ENCODE results near the gene LY6G5C.

The LY6G5C gene

DNA sequence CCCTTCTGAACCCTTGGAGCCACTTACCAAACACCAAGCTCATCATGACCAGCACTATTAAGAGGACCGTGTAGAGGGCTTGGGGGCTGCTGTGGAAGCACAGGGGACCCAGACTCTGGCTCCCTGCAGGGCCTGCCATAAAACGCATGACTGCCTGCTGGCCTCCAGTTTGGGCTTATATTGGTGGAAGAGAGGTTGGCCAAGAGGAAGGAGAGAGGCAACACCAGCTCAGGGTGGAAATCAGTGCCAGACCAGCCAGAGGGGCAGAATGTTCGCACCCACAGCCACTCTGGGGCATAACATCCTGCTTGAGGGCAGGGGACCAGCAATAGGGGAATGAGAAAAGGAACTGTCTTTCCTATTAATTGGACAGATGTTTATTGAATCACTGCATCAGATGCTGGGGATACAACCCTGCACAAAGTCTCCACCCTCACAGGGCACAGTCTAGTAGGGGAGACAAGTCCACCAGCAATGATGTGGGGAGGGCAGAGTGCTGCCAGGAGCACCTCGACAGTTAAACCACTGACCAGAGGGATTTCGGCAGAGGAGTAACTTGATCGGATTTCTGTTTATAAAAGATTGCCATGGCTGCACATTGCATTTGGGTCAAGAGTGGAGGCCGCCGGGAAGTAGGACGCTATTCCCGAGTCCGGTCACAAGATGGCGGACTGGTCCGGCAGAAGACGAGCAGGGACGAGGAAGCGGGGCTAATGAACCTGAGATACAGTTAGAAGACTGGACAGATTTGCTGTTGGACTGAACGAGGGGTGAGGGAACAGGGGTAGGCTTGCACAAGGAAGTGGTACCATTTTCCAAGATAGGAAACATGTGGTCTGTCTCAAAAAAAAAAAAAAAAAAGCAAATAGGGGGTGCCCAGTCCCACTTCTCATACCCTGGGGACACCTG is at the start of gene LY6G5C:
Gene LY6G5C (minus strand): TSS at position 842 of the 909 bp plus-strand sequence. CDS start 694 bp downstream, at position 148.
- no peak for DNase-seq (ENCODE audit: low read depth in 2 of 2)

DNA sequence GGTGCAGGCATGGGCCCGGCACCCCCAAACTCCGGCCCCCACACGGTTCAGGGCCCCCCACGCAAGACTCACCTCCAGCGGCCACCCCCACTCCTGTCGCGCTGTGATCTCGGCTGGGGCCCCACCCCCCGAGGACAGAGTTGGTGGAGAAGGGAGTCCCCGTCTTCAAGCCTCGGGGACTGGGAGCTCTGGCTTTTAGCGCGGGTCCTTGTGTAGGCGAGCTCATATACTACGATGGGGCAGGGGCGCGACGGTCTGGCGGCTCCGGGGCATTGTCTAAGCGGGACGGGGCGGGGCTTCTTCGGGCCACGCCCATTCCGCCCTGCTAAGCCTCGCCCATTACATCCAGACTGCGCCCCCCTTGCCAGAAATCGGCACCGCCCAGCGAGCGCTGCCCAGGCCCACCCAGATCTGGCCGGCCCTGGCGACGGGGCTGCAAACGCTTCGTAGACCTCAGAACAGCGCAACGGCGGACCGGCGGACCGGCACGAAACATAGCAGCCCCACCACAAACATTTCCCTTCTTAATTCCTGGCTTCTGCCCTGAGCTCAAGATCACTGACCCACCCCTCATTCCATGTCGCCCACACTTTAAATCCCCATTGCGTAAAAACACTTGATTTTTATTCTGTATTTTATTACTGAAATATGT is 49.2 kb upstream of the LY6G5C start:
- peak; percentile 42 to 44 for DNase-seq (ENCODE audit: low read depth in 2 of 2)

DNA sequence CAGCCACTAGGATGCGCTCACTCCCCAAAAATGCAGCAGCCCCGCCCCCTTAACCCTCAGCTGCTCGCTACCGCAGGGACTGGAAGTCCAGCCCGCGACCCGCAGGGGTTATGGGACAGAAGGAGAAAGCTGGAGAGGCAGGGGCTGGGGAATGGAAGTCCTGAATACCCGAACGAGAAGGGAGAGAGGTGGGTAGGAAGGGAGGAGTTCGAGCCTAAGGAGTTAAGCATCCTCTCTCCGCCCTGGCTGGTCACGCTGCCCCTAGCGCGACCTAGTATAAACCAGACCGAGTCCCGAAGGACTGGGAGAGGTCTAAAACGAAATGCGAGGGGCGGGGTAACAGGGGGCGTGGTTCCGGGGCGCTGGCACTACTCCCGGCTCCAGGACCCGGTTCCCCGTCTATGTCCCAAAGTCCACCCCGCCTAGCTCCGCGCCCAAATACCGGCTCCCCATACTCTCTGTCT is 48.7 kb upstream of the LY6G5C start:
- peak; percentile 52 to 70 for DNase-seq (ENCODE audit: low read depth in 2 of 2)

GRCh38 chr6:31728767-31729514 is 48.1 kb upstream of the LY6G5C start, which contains the start of gene DDAH2:
Gene DDAH2, minus strand, starts transcription at chr6:31729299. Its CDS starts 138 bp downstream, at chr6:31729161.
- no peak for DNase-seq (ENCODE audit: low read depth in 2 of 2)

DNA sequence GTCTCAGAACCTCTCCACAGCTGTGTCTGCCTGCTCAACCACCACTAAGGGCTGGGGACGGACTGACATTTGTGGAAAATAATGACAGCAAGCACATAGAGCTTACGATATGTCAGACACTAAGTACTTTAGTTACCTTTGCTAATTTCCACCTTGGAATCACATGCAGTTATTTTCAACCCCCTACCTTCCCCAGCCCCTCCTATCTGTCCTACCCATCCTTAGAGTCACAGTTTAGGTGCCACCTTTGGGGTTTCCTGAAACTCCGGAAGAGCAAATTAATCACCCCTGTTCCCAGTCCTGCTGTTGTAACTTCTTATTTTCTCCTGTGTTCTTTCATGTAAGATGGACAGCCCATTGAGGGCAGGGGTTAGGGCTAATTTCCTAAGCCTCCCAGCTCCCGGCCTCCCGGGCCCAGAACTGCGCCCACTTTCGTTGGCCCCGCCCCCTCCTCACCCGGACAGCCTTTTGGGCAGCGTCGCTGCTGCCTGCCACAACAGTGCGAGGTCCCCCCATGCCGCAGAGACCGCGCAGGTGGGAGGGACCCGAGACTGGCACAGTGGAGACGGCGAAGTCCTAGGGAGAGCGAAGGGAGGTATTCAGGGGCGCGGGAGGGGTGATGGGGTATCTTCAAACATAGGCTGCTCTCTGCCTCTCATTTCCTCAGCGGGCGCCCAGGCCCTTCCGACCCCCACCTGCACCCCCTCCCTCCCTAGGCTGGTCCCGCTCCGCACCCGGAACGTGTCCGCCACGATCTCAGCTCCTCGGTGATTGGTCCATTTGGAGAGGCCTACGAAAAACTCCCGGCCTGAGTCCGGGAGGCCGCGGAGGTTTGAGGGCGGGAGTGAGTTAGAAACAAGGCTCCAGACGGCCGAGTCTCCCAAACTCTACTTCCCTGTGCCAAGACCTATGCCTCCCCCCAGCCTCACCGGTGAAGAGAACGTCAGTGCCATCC is 47.1 kb upstream of the LY6G5C start:
- no peak for DNase-seq (ENCODE audit: low read depth in 2 of 2)

DNA sequence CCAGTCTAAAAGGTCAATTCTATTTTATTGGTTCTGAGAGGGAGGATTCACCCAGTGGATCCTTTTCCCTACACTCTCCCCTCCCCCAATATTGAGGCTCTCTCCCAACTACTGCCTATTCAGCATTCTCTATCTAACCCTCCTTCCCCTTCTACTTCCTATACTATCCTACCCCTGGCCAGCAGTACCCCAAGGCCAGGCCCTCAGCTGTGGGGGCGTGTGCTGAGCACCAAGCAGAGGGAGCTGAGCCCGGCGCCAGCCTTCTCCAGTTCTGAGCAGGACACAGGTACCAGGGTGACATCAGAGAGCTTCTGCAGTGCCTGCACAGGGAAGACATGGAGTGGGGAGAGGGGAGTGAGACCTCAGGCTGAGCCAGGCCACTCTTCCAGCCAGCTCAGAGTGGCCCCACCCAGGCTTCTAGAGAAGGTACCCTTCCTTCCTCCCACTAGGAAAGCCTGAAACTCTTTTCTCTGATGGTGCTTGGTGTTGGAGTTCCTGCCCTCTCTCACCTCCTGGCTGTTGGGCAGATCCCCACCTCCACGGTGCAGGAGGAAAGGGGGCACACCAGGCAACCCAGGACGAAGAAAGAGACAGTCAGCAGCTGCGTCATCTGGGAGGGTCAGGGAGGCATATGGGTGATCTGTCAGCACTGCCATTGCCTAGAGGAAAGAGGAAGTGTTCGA is 46.3 kb upstream of the LY6G5C start:
- DNase-seq (ENCODE audit: low read depth in 2 of 2) = no peak

GRCh38 chr6:31725502-31726350 is 44.9 kb upstream of the LY6G5C start:
- DNase-seq (ENCODE audit: low read depth in 2 of 2) = no peak

DNA sequence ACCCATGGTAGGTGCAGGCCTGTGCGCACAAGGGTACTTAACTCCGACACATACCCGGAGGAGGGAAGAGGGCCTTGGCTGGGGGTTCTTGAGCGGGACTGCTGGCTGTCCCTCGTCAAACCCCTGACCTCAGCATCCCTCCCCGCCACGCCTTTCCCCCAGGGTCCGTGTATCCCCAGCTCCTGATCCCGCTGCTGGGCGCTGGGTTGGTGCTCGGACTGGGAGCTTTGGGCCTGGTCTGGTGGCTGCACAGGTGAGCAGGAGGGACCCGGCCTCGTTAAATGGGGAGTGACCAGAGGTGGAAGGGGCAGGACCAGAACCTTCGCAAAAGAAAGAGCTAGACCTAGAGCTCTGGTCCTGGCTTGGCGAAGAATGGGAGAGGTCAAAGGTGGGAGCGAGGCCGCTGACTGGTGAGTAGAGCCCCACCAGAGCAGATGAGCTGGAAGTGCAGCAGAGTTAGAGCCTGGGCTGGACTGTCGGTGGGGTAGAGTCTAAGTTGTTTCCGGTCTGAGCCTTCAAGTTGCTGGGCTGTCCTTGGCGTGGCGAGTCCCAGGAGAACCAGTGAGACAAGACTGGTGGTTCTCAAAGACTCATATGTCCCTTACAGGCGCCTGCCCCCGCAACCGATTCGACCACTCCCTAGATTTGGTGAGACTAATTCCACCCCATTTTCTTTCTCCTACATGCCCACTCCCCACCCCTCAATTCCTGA is 43.3 kb upstream of the LY6G5C start:
- no peak for DNase-seq (ENCODE audit: low read depth in 2 of 2)

- DNase-seq (ENCODE audit: low read depth in 2 of 2) = no peak
These were observed 42.5 kb upstream of the LY6G5C start, which contains the start of gene MPIG6B for GRCh38 chr6:31723245-31723979. Gene MPIG6B, plus strand, starts transcription at chr6:31723373. Its CDS starts 11 bp downstream, at chr6:31723384.

DNA sequence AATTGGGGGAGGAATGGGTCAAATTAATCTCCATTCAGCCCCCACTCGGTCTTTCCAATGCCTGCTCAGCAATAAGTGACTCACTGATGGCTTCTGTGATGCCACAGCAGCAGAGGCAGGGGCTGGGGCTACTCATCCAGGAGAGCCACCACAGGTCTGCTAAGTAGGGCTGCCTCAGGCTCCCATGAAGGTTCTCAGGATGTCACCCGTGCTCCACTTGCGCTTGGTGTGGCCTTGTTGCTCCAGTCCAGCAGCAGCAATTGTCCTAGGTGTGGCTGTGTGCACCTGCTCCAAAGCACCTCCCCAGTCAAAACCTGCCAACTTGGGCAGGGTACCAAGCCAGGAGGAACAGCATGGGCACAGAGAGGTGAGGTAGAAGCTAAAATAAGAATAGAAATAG is 41.3 kb upstream of the LY6G5C start:
- no peak for DNase-seq (ENCODE audit: low read depth in 2 of 2)

GRCh38 chr6:31721351-31722020 is 40.6 kb upstream of the LY6G5C start, which contains the start of gene LY6G6C:
Gene LY6G6C, minus strand, starts transcription at chr6:31721746. Its CDS starts 67 bp downstream, at chr6:31721679.
- DNase-seq (ENCODE audit: low read depth in 2 of 2) = no peak

GRCh38 chr6:31720196-31720770 is 39.4 kb upstream of the LY6G5C start:
- DNase-seq (ENCODE audit: low read depth in 2 of 2) = no peak

GRCh38 chr6:31719001-31719400 is 38.1 kb upstream of the LY6G5C start:
- no peak for DNase-seq (ENCODE audit: low read depth in 2 of 2)

DNA sequence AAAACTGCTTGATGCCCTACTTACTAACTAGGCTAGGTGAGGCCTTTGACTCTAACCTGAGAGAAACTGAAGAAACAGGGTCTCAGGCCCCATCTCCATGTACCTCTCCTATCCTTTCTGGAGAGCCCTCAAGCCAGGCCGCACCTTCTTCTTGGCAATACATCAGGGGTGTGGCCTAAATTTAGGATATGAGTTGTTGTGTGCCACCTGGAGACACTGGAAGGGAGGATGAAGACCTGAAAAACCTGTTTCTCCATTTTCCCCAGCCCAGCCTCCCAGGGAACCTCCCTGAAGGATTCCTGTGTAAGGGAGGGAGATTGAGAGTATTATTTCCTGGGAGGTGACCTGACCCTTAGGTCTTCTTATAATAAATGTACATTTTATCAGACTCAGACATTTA is 37.4 kb upstream of the LY6G5C start:
- no peak for DNase-seq (ENCODE audit: low read depth in 2 of 2)

DNA sequence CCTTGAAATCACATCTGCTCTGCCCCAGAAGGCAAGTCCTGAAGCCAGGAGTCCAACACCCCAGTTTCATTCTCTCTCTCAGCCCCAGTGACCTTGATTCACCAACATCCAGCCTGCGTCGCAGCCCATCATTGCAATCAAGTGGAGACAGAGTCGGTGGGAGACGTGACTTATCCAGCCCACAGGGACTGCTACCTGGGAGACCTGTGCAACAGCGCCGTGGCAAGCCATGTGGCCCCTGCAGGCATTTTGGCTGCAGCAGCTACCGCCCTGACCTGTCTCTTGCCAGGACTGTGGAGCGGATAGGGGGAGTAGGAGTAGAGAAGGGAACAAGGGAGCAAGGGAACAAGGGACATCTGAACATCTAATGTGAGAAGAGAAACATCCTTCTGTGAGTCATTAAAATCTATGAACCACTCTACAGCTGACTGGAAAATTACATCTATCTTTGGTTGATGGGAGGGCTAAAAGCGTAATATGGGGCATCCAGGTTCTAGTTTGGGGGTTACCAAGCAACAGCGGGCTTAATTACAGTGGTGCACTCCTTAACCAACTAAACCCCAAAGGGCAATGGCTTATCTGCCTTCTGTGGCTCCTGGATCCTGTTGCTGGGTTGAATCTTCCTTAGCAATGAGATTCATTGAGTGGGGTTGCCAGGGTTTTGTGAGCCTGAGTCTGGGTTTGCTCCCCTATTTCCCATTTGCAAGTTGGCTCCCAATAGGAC is 36.8 kb upstream of the LY6G5C start:
- DNase-seq (ENCODE audit: low read depth in 2 of 2) = no peak

Data from stimulated activated CD8-positive, alpha-beta memory T cell treated with anti-CD3 and anti-CD28 coated beads, Interleukin-7, amount 100 ng/mL, for 1 hour (primary cell).